GM12878 (cell line): ENCODE data around the gene MIEF1. TPM values are rescaled to one million over a fixed set of nuclear protein-coding genes. Genes with fewer than 3 reads are reported as not detected.

Experiments
- ATAC-seq: fragments of 200-7000 bp; cut with Tn5 transposase; 3 replicates; pipeline ENCODE4 v1.9.1; 2020; ENCODE audit warnings: mild to moderate bottlenecking, moderate library complexity
- BruUV-seq: library from RNA; stranded (reverse); fragments of 400-500 nt; replicated peaks from 2 replicates; lab custom pipeline; 2021; lab: Mats Ljungman, UMichigan
- CTCF ChIA-PET: fragments of 300-600 bp; sonication (Branson Sonifier 250); formaldehyde crosslinking; extraction: SDS; loops from one replicate; lab custom pipeline; 2021; ENCODE audit warnings: inconsistent platforms; lab: Yijun Ruan, JAX
- POLR2A ChIA-PET: fragments of 350-600 bp; formaldehyde crosslinking; extraction: SDS; loops from one replicate; lab custom pipeline; 2021; ENCODE audit warnings: inconsistent platforms; lab: Charles Lee
- RAD21 ChIA-PET: fragments of 300-600 bp; sonication (Branson Sonifier 250); formaldehyde crosslinking; loops from one replicate; lab custom pipeline; 2023; ENCODE audit warnings: antibody characterized with exemption; ENCODE audit not compliant: unreplicated experiment; lab: Charles Lee
- SMC1A ChIA-PET: fragments of 300-600 bp; sonication (Branson Sonifier 250); formaldehyde crosslinking; loops from one replicate; lab custom pipeline; 2023; ENCODE audit not compliant: unreplicated experiment, uncharacterized antibody; lab: Charles Lee
- DNase-seq: peaks from one replicate; pipeline ENCODE4 v3.0.0-alpha.2; 2011; ENCODE audit warnings: low read depth, low spot score
- FAIRE-seq: peaks from 3 replicates; lab custom pipeline; 2011; peaks lifted over from hg19 to GRCh38; lab: Jason Lieb, UNC
- H2AFZ ChIP-seq: 2 replicates; pipeline ENCODE4 v1.6.0; 2011; ENCODE audit warnings: low read depth, low read length, control low read depth; ENCODE audit not compliant: control insufficient read depth
- H3K27ac ChIP-seq: 2 replicates; pipeline ENCODE4 v1.5.1; 2011; ENCODE audit warnings: control low read depth; ENCODE audit not compliant: control insufficient read depth, insufficient read depth
- H3K27me3 ChIP-seq, 2 experiments: replicated peaks in 1 of 2; 2 replicates each; pipeline versions ENCODE4 v1.6.0 to v1.6.1; 2011; ENCODE audit warnings: low read length in 1 of 2; ENCODE audit not compliant: control insufficient read depth in 2 of 2, insufficient read depth in 2 of 2
- H3K36me3 ChIP-seq, 2 experiments: 2 replicates each; pipeline ENCODE4 v1.5.1; 2011; ENCODE audit warnings: low read length in 1 of 2; ENCODE audit not compliant: control insufficient read depth in 2 of 2, insufficient read depth in 2 of 2
- H3K4me1 ChIP-seq: 2 replicates; pipeline ENCODE4 v1.6.1; 2011; ENCODE audit warnings: mild to moderate bottlenecking, low read length, moderate library complexity, mixed read lengths; ENCODE audit not compliant: control insufficient read depth, insufficient read depth
- H3K4me2 ChIP-seq: 2 replicates; pipeline ENCODE4 v1.6.0; 2011; ENCODE audit warnings: control low read depth; ENCODE audit not compliant: control insufficient read depth, insufficient read depth
- H3K4me3 ChIP-seq: fragments of 200-600 bp; sonication (generic); 2 replicates; pipeline ENCODE4 v1.5.1; 2016
- H3K79me2 ChIP-seq: 2 replicates; pipeline ENCODE4 v1.6.0; 2011; ENCODE audit warnings: low read length; ENCODE audit not compliant: control insufficient read depth, insufficient read depth
- H3K9ac ChIP-seq: 2 replicates; pipeline ENCODE4 v1.8.0; 2011; ENCODE audit warnings: low read length, control low read depth, mixed read lengths; ENCODE audit not compliant: control insufficient read depth, insufficient read depth
- H3K9me3 ChIP-seq: replicated peaks from 3 replicates; pipeline ENCODE4 v1.5.1; 2011; ENCODE audit warnings: mild to moderate bottlenecking, low read length; ENCODE audit not compliant: control insufficient read depth, insufficient read depth
- H4K20me1 ChIP-seq: 2 replicates; pipeline ENCODE4 v1.6.0; 2011; ENCODE audit not compliant: control insufficient read depth, insufficient read depth
- ATF2 ChIP-seq: IDR thresholded peaks from 2 replicates; pipeline ENCODE4 v1.6.1; 2012; ENCODE audit warnings: low read length, inconsistent platforms
- BHLHE40 ChIP-seq, 2 experiments: fragments of 450-650 bp in 1 of 2; IDR thresholded peaks; 2 replicates each; pipeline ENCODE4 v1.6.1; 2011 to 2017; ENCODE audit warnings: low read depth in 2 of 2, borderline replicate concordance in 1 of 2, improper control_type of control experiment in 1 of 2, low read length in 1 of 2, mild to moderate bottlenecking in 1 of 2
- CHD2 ChIP-seq: IDR thresholded peaks from 2 replicates; pipeline ENCODE4 v1.6.1; 2011; ENCODE audit warnings: low read depth, low read length, improper control_type of control experiment, borderline replicate concordance
- FOS ChIP-seq: IDR thresholded peaks from 3 replicates; pipeline ENCODE4 v1.6.1; 2011; ENCODE audit warnings: borderline replicate concordance; ENCODE audit not compliant: insufficient read length; ENCODE audit errors: extremely low read depth
- FOXK2 ChIP-seq: fragments of 450-650 bp; IDR thresholded peaks from 2 replicates; pipeline ENCODE4 v1.6.1; 2017; ENCODE audit warnings: mild to moderate bottlenecking, moderate library complexity
- FOXM1 ChIP-seq: IDR thresholded peaks from 2 replicates; pipeline ENCODE4 v1.6.1; 2012; ENCODE audit warnings: low read depth, mild to moderate bottlenecking, inconsistent platforms, low read length, moderate library complexity
- GATAD2B ChIP-seq: fragments of 450-650 bp; conservative IDR thresholded peaks from 2 replicates; pipeline ENCODE4 v1.6.1; 2017; ENCODE audit warnings: low read depth, mild to moderate bottlenecking, moderate library complexity
- JUNB ChIP-seq: IDR thresholded peaks from 2 replicates; pipeline ENCODE4 v1.6.1; 2016; ENCODE audit warnings: antibody characterized with exemption, mild to moderate bottlenecking
- KAT2A ChIP-seq: conservative IDR thresholded peaks from 2 replicates; pipeline ENCODE4 v1.6.1; 2011; ENCODE audit warnings: low read depth, low read length; ENCODE audit not compliant: control insufficient read depth
- SIN3A ChIP-seq: IDR thresholded peaks from 2 replicates; pipeline ENCODE4 v1.6.1; 2012; ENCODE audit warnings: low read depth, low read length, improper control_type of control experiment
- SMAD5 ChIP-seq: IDR thresholded peaks from 2 replicates; pipeline ENCODE4 v1.6.1; 2016; ENCODE audit warnings: antibody characterized with exemption, low read depth
- SPI1 ChIP-seq: IDR thresholded peaks from 2 replicates; pipeline ENCODE4 v1.6.1; 2011; ENCODE audit warnings: low read depth, mild to moderate bottlenecking, low read length, moderate library complexity, borderline replicate concordance; ENCODE audit not compliant: insufficient read depth
- STAT1 ChIP-seq: fragments of 450-650 bp; conservative IDR thresholded peaks from 2 replicates; pipeline ENCODE4 v1.6.1; 2014; ENCODE audit warnings: antibody characterized with exemption, mild to moderate bottlenecking
- ZNF217 ChIP-seq: fragments of 450-650 bp; IDR thresholded peaks from 2 replicates; pipeline ENCODE4 v1.6.1; 2017; ENCODE audit warnings: antibody characterized with exemption, mild to moderate bottlenecking
- WGBS: methylation state at CpG from one replicate; pipeline ENCODE4 v1.1.6; 2016; ENCODE audit warnings: low lambda C conversion rate; ENCODE audit not compliant: insufficient replicate concordance, insufficient coverage; ENCODE audit errors: missing lambda C conversion rate; 5-methylcytosine and 5-hydroxymethylcytosine counted together
- in situ Hi-C: fragments of 300-500 bp; cut with MboI; formaldehyde crosslinking; loops from 9 replicates; pipeline ENCODE4 v1.14.3; 2018; ENCODE audit warnings: mixed read lengths
- intact Hi-C: fragments of 100-400 bp; cut with micrococcal nuclease; formaldehyde crosslinking; loops from one replicate; pipeline ENCODE4 v1.14.2; 2022; ENCODE audit not compliant: unreplicated experiment
- polyA plus RNA-seq, 11 experiments: library from polyadenylated mRNA; depleted of rRNA in 4 of 11; unstranded in 6 of 11; stranded (reverse) in 5 of 11; fragments of >200 nt; fragmentation: Nextera tagmentation in 4 of 11; fragmentation: Illumina TruSeq in 1 of 11; extraction: Ambion mirVana in 4 of 11; extraction: Trizol in 1 of 11; gene quantifications; 1 replicate in 1 of 11; 2 replicates in 10 of 11; pipeline versions ENCODE4 v1.2.1 to v1.2.3, GENCODE V29; 2011 to 2016; ENCODE audit warnings: inconsistent platforms in 2 of 11, missing spikeins in 2 of 11, low read depth in 1 of 11
- total RNA-seq, 4 experiments: library from RNA; depleted of rRNA in 3 of 4; stranded (reverse); fragments of >200 nt in 3 of 4; fragmentation: Illumina TruSeq in 1 of 4; extraction: Trizol in 1 of 4; gene quantifications; 2 replicates each; pipeline versions ENCODE4 v1.2.1 to v1.2.3, GENCODE V29; 2013 to 2021

The MIEF1 gene
- total and polyA plus RNA-seq, 10 of the 15 experiments (the other 5 are each of a cell fraction or from before 2014, with no cell fraction given), result 12.4 to 52.3 (median 29.3) TPM

GRCh38 chr22:39488563-39489083 lies 13.5 kb upstream of the MIEF1 start:
- CTCF ChIA-PET, result interaction anchor here (2.4 kb wide), 1 partner anchor 17 kb away, joined by 8 read pairs; no protein-coding TSS in a partner anchor
- no peak for FAIRE-seq
- RAD21 ChIA-PET, result interaction anchor here (0.9 kb wide), 1 partner anchor 36 kb away, joined by 5 read pairs; no protein-coding TSS in a partner anchor
- H3K27me3 ChIP-seq, result no peaks in the 10 kb centered on the region
- SMC1A ChIA-PET, result no interaction called here
- WGBS, result 93% methylated on average over 37 of the region's 39 CpGs
- no peak for DNase-seq
- no peaks in the 10 kb centered on the region for H4K20me1 ChIP-seq
- no peak for ATAC-seq
- H3K36me3 ChIP-seq, result peaks cover 3 to 25% of the 10 kb centered on the region in 2 experiments
- POLR2A ChIA-PET, result interaction anchor here (0.5 kb wide), 1 partner anchor 671 kb away, joined by 3 read pairs; no protein-coding TSS in a partner anchor
- in situ Hi-C loops (no loop called here), intact Hi-C loops (no loop called here)
- no peak overlapping the region for H3K27ac ChIP-seq
- no peak overlapping the region for H3K4me3 ChIP-seq
- no peak overlapping the region for H3K4me2 ChIP-seq
- no peak overlapping the region for H2AFZ ChIP-seq
- H3K79me2 ChIP-seq, result peaks cover 2% of the 10 kb centered on the region; the same call in 1 of the 2 replicates
- H3K9me3 ChIP-seq, result no peaks in the 10 kb centered on the region
- TF ChIP-seq ZNF217 (no peak), KAT2A (no peak), JUNB (no peak), SPI1 (no peak), CHD2 (no peak), SIN3A (no peak), GATAD2B (no peak), FOS (no peak), FOXK2 (no peak), BHLHE40 (IDR thresholded peaks at IDR 0.05; ENCODE audit: borderline replicate concordance in 1 of 2, low read depth in 2 of 2, low read length in 1 of 2) (no peak), FOXM1 (no peak), ATF2 (no peak), STAT1 (no peak), SMAD5 (no peak)
- BruUV-seq, result no TSS peak
- peaks cover 7% of the 10 kb centered on the region; the same call in 1 of the 2 replicates for H3K4me1 ChIP-seq
- no peak overlapping the region for H3K9ac ChIP-seq
